ENCODE data around the gene DLG2.

Gene DLG2

GRCh38 chr11:83976086-83976485, 1651.1 kb downstream of the DLG2 start:
- H3K4me2 ChIP-seq (ENCODE audit: low read depth, low read length): no peak overlapping the region
- no peaks in the 10 kb centered on the region for H3F3A ChIP-seq (ENCODE audit: insufficient read depth, low read length)
- no peak overlapping the region for H2AFZ ChIP-seq (ENCODE audit: low read length)
- no peaks in the 10 kb centered on the region for H3K36me3 ChIP-seq (replicated peaks; ENCODE audit: insufficient read depth, low read length)
- no peaks in the 10 kb centered on the region for H3K27me3 ChIP-seq (replicated peaks; ENCODE audit: insufficient read depth, low read length)
- no peak overlapping the region for H3K27ac ChIP-seq (ENCODE audit: low read length)
- no peak overlapping the region for H3K9ac ChIP-seq (ENCODE audit: low read length)
- H3K4me3 ChIP-seq (ENCODE audit: low read length): no peak overlapping the region
- H4K20me1 ChIP-seq (ENCODE audit: insufficient read depth, low read length): no peaks in the 10 kb centered on the region
- TF ChIP-seq EZH2phosphoT487 (IDR thresholded peaks at IDR 0.05; ENCODE audit: low read length): no peak
- TF ChIP-seq EZH2 (optimal IDR thresholded peaks at IDR 0.05; ENCODE audit: low read depth, low read length): no peak
- no peak for TF ChIP-seq CTCF (IDR thresholded peaks at IDR 0.05; ENCODE audit: low read length)
- H3K9me3 ChIP-seq (replicated peaks; ENCODE audit: insufficient read depth, low read length): no peaks in the 10 kb centered on the region
- no peak for DNase-seq
- no peaks in the 10 kb centered on the region for H3K9me2 ChIP-seq (replicated peaks; ENCODE audit: insufficient read depth, low read length)
- no peaks in the 10 kb centered on the region for H3K4me1 ChIP-seq (ENCODE audit: low read length)
- H3K79me2 ChIP-seq (ENCODE audit: low read length): no peaks in the 10 kb centered on the region

- Histone ChIP-seq H3K9me2 (replicated peaks; ENCODE audit: insufficient read depth, low read length) (no peaks in the 10 kb centered on the region), H3K27me3 (replicated peaks; ENCODE audit: insufficient read depth, low read length) (no peaks in the 10 kb centered on the region), H3K9me3 (replicated peaks; ENCODE audit: insufficient read depth, low read length) (no peaks in the 10 kb centered on the region), H2AFZ (ENCODE audit: low read length) (no peak overlapping the region), H3K9ac (ENCODE audit: low read length) (no peak overlapping the region), H3K4me3 (ENCODE audit: low read length) (no peak overlapping the region), H3K79me2 (ENCODE audit: low read length) (no peaks in the 10 kb centered on the region), H4K20me1 (ENCODE audit: insufficient read depth, low read length) (no peaks in the 10 kb centered on the region), H3K4me2 (ENCODE audit: low read depth, low read length) (no peak overlapping the region), H3F3A (ENCODE audit: insufficient read depth, low read length) (no peaks in the 10 kb centered on the region), H3K36me3 (replicated peaks; ENCODE audit: insufficient read depth, low read length) (no peaks in the 10 kb centered on the region), H3K27ac (ENCODE audit: low read length) (no peak overlapping the region), H3K4me1 (ENCODE audit: low read length) (no peaks in the 10 kb centered on the region)
- TF ChIP-seq EZH2phosphoT487 (IDR thresholded peaks at IDR 0.05; ENCODE audit: low read length) (no peak), EZH2 (optimal IDR thresholded peaks at IDR 0.05; ENCODE audit: low read depth, low read length) (no peak)
- no peak for DNase-seq
Observed at GRCh38 chr11:83972536-83972935, 1654.6 kb downstream of the DLG2 start.

GRCh38 chr11:83971063-83971462, 1656.1 kb downstream of the DLG2 start:
- Histone ChIP-seq H3K4me2 (ENCODE audit: low read depth, low read length) (no peak overlapping the region), H3F3A (ENCODE audit: insufficient read depth, low read length) (no peaks in the 10 kb centered on the region), H3K4me1 (ENCODE audit: low read length) (no peaks in the 10 kb centered on the region), H3K9me3 (replicated peaks; ENCODE audit: insufficient read depth, low read length) (no peaks in the 10 kb centered on the region), H3K9me2 (replicated peaks; ENCODE audit: insufficient read depth, low read length) (no peaks in the 10 kb centered on the region), H3K9ac (ENCODE audit: low read length) (no peak overlapping the region), H3K4me3 (ENCODE audit: low read length) (no peak overlapping the region), H3K79me2 (ENCODE audit: low read length) (no peaks in the 10 kb centered on the region), H3K27ac (ENCODE audit: low read length) (no peak overlapping the region), H3K36me3 (replicated peaks; ENCODE audit: insufficient read depth, low read length) (no peaks in the 10 kb centered on the region), H3K27me3 (replicated peaks; ENCODE audit: insufficient read depth, low read length) (no peaks in the 10 kb centered on the region), H4K20me1 (ENCODE audit: insufficient read depth, low read length) (no peaks in the 10 kb centered on the region), H2AFZ (ENCODE audit: low read length) (no peak overlapping the region)
- DNase-seq: no peak
- TF ChIP-seq CTCF (IDR thresholded peaks at IDR 0.05; ENCODE audit: low read length): no peak
- no peak for TF ChIP-seq EZH2 (optimal IDR thresholded peaks at IDR 0.05; ENCODE audit: low read depth, low read length)
- TF ChIP-seq EZH2phosphoT487 (IDR thresholded peaks at IDR 0.05; ENCODE audit: low read length): no peak

GRCh38 chr11:83970061-83970671, 1657.0 kb downstream of the DLG2 start:
- no peak for TF ChIP-seq EZH2 (optimal IDR thresholded peaks at IDR 0.05; ENCODE audit: low read depth, low read length)
- no peak for TF ChIP-seq EZH2phosphoT487 (IDR thresholded peaks at IDR 0.05; ENCODE audit: low read length)
- no peak for TF ChIP-seq CTCF (IDR thresholded peaks at IDR 0.05; ENCODE audit: low read length)
- no peak overlapping the region for H3K27ac ChIP-seq (ENCODE audit: low read length)
- no peak for DNase-seq
- H3K9me2 ChIP-seq (replicated peaks; ENCODE audit: insufficient read depth, low read length): no peaks in the 10 kb centered on the region
- H3K4me3 ChIP-seq (ENCODE audit: low read length): no peak overlapping the region
- H3K79me2 ChIP-seq (ENCODE audit: low read length): no peaks in the 10 kb centered on the region
- no peaks in the 10 kb centered on the region for H3K27me3 ChIP-seq (replicated peaks; ENCODE audit: insufficient read depth, low read length)
- H3K4me2 ChIP-seq (ENCODE audit: low read depth, low read length): no peak overlapping the region
- no peak overlapping the region for H3K9ac ChIP-seq (ENCODE audit: low read length)
- H3K36me3 ChIP-seq (replicated peaks; ENCODE audit: insufficient read depth, low read length): no peaks in the 10 kb centered on the region
- H4K20me1 ChIP-seq (ENCODE audit: insufficient read depth, low read length): no peaks in the 10 kb centered on the region
- H3K4me1 ChIP-seq (ENCODE audit: low read length): no peaks in the 10 kb centered on the region
- H3K9me3 ChIP-seq (replicated peaks; ENCODE audit: insufficient read depth, low read length): no peaks in the 10 kb centered on the region
- no peaks in the 10 kb centered on the region for H3F3A ChIP-seq (ENCODE audit: insufficient read depth, low read length)
- no peak overlapping the region for H2AFZ ChIP-seq (ENCODE audit: low read length)

Data from MM.1S (cell line).